T47D (cell line): ENCODE measurements around the gene GRIN3B.

Source experiments
- DNase-seq, 2 experiments: peaks; one replicate each; pipeline versions ENCODE4 v3.0.0 to v3.0.0-alpha.2; 2011 to 2012; ENCODE audit warnings: low read depth in 1 of 2, low spot score in 1 of 2
- JUND ChIP-seq: IDR thresholded peaks from 2 replicates; pipeline ENCODE4 v1.6.1; 2012; ENCODE audit warnings: low read depth
- in situ Hi-C: cut with HindIII; loops from 2 replicates; pipeline ENCODE4 v1.10.0; 2016; ENCODE audit warnings: low sequenced_read_pairs, low pct_unique_long_range_greater_than_20kb

The GRIN3B gene

DNA sequence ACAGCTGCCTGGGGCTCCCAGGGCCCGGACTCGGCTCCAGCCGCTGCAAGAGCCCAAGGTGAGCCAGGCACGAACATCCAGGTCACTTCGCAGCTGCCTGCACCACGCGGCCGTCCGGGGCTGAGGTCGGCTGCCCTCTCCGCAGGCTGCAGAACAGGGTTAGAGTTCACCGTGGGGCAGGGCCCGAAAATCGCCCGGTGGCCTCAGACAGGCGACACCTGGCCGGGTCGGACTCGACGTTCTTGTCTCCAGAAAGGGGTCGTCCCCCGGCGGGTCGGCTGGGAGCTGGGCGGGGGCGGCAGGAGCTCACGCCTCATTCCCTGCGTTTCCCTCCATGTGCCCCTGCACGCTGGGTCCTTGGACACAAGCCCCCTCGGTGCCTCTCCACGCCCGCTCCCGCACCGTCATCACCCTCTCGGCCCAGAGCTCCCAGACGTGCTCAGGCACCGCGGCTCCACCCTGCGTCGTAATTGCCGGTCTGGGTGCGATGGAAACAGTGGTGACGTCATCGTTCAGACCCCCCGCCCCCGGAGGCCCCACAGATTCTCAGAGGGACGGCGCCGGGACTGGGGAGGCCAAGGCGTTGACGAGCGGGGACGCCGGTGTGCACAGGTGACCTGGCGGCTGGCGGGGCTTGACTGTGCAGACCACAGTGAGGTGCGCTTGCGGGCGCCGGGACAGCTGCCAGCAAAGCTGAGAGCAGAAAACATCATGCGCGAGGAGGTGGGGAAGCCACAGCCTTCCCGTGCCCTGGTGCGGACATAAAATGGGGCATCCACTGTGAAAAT is 4.0 kb upstream of the GRIN3B start:
- peak in 1 of 2 experiments; percentile 56 for DNase-seq
- in situ Hi-C loops: no loop called here
- no peak for TF ChIP-seq JUND

DNA sequence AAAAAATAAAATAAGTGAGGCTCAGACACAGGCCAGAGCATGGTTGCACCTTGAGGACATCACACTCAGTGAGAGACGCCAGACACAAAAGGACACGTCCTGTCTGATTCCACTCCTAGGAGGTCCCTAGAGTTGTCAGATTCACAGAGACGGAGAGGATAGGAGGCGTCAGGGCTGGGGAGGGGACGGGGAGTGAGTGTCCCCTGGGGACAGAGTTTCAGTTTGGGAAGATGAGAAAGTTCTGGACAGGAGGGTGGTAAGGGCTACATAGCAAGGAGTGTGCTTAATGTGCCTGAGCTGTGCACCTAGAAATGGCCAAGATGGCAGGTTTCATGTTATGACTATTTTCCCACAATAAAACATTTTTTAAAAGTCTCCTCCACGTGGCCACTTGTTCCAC is 2.2 kb upstream of the GRIN3B start:
- no peak for TF ChIP-seq JUND
- no peak for DNase-seq
- in situ Hi-C loops: no loop called here

DNA sequence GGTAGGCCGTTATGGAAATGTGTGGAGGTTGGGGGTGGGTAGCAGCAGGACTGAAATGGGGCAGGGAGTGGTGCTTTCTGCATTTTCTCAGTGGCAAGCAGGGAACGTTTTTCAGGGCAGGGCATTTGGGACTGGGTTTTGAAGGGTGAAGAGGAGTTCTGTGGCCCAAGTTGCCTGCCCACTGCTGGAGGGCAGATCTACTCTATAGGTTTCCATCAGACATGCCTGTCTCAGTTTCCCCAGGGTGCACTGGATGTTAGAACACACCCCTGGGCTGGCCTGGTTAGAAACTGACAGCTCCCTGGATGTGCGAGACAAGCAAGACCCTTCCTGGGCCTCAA is 870 bp upstream of the GRIN3B start:
- in situ Hi-C loops: no loop called here
- DNase-seq: no peak
- no peak for TF ChIP-seq JUND

DNA sequence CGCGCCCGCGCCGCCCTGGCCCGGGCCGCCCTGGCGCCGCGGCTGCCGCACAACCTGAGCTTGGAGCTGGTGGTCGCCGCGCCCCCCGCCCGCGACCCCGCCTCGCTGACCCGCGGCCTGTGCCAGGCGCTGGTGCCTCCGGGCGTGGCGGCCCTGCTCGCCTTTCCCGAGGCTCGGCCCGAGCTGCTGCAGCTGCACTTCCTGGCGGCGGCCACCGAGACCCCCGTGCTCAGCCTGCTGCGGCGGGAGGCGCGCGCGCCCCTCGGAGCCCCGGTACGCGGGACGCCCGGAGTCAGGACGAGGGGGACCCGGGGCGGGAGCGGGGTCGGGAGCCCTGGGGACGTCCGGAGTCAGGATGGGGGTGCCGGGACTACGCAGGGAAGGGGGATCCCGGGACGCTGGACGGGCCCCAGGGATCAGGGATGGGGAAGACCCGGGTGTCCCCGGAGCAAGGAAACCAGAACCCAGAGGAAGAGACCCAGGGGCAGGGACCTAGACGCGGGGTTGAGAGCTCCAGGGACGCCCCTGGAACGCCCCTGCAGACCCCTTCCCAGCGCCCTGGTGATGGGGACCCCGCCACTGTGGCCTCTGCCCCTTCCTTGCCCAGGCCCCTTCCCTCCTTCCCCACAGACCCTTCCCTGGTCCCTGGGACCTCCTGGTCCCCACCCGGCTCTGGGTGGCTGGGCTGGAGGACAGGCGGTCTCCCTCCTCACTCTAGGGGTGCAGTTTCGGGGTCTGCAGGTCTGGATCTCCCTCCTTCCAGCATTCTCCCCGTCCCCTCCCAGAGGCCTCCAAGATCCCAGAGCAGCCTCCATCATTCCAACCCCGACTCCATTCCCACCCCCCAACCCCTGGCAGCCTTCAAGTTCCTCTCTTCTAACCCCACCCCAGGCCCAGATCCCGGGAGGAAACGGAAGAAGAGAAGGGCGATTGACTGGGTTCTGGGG is 645 bp downstream of the GRIN3B start:
- in situ Hi-C loops: no loop called here
- TF ChIP-seq JUND: no peak
- no peak for DNase-seq

DNA sequence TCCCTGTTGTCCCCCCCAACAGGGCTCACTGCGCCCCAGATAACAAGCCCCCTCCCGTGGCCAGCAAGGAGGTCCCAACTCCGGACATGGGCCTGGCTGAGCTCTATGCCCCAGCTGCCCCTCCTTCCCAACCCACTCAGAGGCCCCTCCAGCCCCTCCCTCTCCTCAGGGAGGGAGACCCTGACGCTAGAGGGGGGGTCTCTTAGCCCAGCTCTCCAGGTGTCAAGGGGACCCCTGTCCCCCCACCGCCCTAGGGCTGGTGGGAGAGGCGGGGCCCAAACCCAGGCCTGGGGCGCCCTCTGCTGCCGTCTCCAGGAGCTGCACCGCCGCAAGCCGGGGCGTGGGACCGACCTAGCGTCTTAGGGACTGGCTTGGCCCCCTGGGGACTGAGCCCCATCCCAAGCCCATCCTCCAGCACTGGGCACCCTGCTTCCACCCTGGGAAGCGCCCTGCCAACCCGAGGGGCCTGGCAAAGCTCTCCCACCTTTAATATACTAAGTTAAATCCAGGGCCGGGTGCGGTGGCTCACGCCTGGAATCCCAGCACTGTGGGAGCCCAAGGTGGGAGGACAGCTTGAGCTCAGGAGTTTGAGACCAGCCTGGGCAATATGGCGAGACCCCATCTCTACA is 1.4 kb downstream of the GRIN3B start:
- TF ChIP-seq JUND: no peak
- in situ Hi-C loops: no loop called here
- peak in 1 of 2 experiments; percentile 82 for DNase-seq

DNA sequence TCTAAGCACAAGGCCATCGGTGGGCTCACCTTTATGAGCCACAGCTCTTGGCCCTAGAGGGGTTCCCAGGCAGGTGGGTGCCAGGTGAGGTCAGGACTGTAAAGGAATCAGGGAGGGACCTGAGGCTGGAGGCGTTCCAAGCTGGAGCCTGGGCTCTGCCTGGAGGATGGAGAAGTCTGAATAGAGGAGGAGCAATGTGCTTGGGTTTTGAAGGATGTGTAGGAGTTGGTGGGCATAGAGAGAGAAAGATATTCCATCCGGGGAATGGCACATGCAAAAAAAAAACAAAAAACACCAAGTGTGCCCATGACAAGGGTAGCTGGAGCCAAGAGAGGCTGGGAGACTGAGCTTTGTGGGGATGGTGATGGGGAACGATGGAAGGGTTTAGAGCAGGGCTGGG is 2.4 kb downstream of the GRIN3B start:
- TF ChIP-seq JUND: no peak
- in situ Hi-C loops: no loop called here
- DNase-seq: no peak

DNA sequence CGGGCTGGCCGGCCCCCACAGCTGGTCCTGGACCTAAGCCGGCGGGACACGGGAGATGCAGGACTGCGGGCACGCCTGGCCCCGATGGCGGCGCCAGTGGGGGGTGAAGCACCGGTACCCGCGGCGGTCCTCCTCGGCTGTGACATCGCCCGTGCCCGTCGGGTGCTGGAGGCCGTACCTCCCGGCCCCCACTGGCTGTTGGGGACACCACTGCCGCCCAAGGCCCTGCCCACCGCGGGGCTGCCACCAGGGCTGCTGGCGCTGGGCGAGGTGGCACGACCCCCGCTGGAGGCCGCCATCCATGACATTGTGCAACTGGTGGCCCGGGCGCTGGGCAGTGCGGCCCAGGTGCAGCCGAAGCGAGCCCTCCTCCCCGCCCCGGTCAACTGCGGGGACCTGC is 3.1 kb downstream of the GRIN3B start:
- in situ Hi-C loops: no loop called here
- no peak for DNase-seq
- TF ChIP-seq JUND: no peak

DNA sequence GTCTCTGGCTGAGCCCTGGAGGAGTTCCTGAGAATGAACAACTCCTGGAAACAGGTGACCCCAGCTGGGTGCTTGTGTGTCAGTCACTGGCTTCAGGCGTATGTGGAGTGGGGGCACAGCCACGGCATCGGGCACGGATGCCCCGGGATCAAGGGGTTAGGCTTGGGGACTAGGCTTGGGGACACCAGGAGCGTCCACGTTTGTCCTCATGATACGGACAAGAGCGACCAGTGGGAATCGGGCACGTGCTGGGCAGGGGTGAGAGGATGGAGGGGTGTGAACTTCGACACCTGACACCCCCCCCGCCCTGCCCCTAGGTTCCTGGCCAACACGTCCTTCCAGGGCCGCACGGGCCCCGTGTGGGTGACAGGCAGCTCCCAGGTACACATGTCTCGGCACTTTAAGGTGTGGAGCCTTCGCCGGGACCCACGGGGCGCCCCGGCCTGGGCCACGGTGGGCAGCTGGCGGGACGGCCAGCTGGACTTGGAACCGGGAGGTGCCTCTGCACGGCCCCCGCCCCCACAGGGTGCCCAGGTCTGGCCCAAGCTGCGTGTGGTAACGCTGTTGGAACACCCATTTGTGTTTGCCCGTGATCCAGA is 4.1 kb downstream of the GRIN3B start:
- in situ Hi-C loops: no loop called here
- DNase-seq: no peak
- TF ChIP-seq JUND: no peak

DNA sequence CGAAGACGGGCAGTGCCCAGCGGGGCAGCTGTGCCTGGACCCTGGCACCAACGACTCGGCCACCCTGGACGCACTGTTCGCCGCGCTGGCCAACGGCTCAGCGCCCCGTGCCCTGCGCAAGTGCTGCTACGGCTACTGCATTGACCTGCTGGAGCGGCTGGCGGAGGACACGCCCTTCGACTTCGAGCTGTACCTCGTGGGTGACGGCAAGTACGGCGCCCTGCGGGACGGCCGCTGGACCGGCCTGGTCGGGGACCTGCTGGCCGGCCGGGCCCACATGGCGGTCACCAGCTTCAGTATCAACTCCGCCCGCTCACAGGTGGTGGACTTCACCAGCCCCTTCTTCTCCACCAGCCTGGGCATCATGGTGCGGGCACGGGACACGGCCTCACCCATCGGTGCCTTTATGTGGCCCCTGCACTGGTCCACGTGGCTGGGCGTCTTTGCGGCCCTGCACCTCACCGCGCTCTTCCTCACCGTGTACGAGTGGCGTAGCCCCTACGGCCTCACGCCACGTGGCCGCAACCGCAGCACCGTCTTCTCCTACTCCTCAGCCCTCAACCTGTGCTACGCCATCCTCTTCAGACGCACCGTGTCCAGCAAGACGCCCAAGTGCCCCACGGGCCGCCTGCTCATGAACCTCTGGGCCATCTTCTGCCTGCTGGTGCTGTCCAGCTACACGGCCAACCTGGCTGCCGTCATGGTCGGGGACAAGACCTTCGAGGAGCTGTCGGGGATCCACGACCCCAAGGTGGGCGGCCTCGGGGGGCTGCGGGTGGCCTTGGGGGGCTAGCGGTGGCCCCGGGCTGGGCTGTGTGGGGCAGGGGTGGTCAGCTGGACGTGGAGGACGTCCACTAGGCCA is 4.8 kb downstream of the GRIN3B start:
- in situ Hi-C loops: no loop called here
- no peak for TF ChIP-seq JUND
- no peak for DNase-seq

DNA sequence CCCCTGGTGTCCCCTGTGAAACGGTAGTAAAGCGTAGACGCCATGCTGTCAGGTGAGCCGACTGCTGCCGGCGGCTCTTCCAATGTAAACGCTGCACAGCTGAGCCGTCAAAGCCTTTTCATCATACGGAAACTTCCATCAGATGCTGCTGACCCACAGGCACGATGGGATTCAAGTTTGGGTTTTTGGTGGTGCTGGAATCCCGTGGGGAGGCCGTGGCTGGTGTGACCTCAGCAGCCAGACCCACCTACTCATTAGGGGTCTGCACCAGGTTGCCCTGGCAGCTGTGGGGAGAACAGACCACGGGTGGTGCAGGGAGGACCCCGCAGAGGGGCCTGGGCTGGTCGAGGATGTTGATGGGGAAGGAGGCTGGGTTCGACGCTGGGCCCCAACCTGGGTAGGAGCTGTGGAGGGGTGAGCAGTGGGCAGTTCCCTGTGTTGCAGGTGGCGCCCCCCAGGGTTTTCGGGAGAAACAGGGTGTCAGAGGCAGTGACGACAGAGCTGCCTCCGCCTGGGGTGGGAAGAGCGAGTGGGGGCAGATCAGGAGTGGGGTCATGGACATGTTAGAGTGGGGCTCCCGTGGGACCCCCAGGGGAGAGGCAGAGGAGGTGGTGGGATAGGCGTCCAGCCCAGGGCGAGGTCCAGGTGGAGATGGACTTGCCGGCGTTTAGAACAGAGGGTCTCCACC is 6.6 kb downstream of the GRIN3B start:
- in situ Hi-C loops: no loop called here
- DNase-seq: no peak
- no peak for TF ChIP-seq JUND
